GM12878 (cell line): ENCODE measurements around the gene ME2. TPM values are rescaled to one million over a fixed set of nuclear protein-coding genes. Genes with fewer than 3 reads are reported as not detected.

ENCODE experiments used
- ATAC-seq: fragments of 200-7000 bp; cut with Tn5 transposase; 3 replicates; pipeline ENCODE4 v1.9.1; 2020; ENCODE audit warnings: mild to moderate bottlenecking, moderate library complexity
- BruUV-seq: library from RNA; stranded (reverse); fragments of 400-500 nt; replicated peaks from 2 replicates; lab custom pipeline; 2021; lab: Mats Ljungman, UMichigan
- CTCF ChIA-PET: fragments of 300-600 bp; sonication (Branson Sonifier 250); formaldehyde crosslinking; extraction: SDS; loops from one replicate; lab custom pipeline; 2021; ENCODE audit warnings: inconsistent platforms; lab: Yijun Ruan, JAX
- POLR2A ChIA-PET: fragments of 350-600 bp; formaldehyde crosslinking; extraction: SDS; loops from one replicate; lab custom pipeline; 2021; ENCODE audit warnings: inconsistent platforms; lab: Charles Lee
- RAD21 ChIA-PET: fragments of 300-600 bp; sonication (Branson Sonifier 250); formaldehyde crosslinking; loops from one replicate; lab custom pipeline; 2023; ENCODE audit warnings: antibody characterized with exemption; ENCODE audit not compliant: unreplicated experiment; lab: Charles Lee
- SMC1A ChIA-PET: fragments of 300-600 bp; sonication (Branson Sonifier 250); formaldehyde crosslinking; loops from one replicate; lab custom pipeline; 2023; ENCODE audit not compliant: unreplicated experiment, uncharacterized antibody; lab: Charles Lee
- DNase-seq: peaks from one replicate; pipeline ENCODE4 v3.0.0-alpha.2; 2011; ENCODE audit warnings: low read depth, low spot score
- FAIRE-seq: peaks from 3 replicates; lab custom pipeline; 2011; peaks lifted over from hg19 to GRCh38; lab: Jason Lieb, UNC
- H2AFZ ChIP-seq: 2 replicates; pipeline ENCODE4 v1.6.0; 2011; ENCODE audit warnings: low read depth, low read length, control low read depth; ENCODE audit not compliant: control insufficient read depth
- H3K27ac ChIP-seq: 2 replicates; pipeline ENCODE4 v1.5.1; 2011; ENCODE audit warnings: control low read depth; ENCODE audit not compliant: control insufficient read depth, insufficient read depth
- H3K27me3 ChIP-seq, 2 experiments: replicated peaks in 1 of 2; 2 replicates each; pipeline versions ENCODE4 v1.6.0 to v1.6.1; 2011; ENCODE audit warnings: low read length in 1 of 2; ENCODE audit not compliant: control insufficient read depth in 2 of 2, insufficient read depth in 2 of 2
- H3K36me3 ChIP-seq, 2 experiments: 2 replicates each; pipeline ENCODE4 v1.5.1; 2011; ENCODE audit warnings: low read length in 1 of 2; ENCODE audit not compliant: control insufficient read depth in 2 of 2, insufficient read depth in 2 of 2
- H3K4me1 ChIP-seq: 2 replicates; pipeline ENCODE4 v1.6.1; 2011; ENCODE audit warnings: mild to moderate bottlenecking, low read length, moderate library complexity, mixed read lengths; ENCODE audit not compliant: control insufficient read depth, insufficient read depth
- H3K4me2 ChIP-seq: 2 replicates; pipeline ENCODE4 v1.6.0; 2011; ENCODE audit warnings: control low read depth; ENCODE audit not compliant: control insufficient read depth, insufficient read depth
- H3K4me3 ChIP-seq: fragments of 200-600 bp; sonication (generic); 2 replicates; pipeline ENCODE4 v1.5.1; 2016
- H3K79me2 ChIP-seq: 2 replicates; pipeline ENCODE4 v1.6.0; 2011; ENCODE audit warnings: low read length; ENCODE audit not compliant: control insufficient read depth, insufficient read depth
- H3K9ac ChIP-seq: 2 replicates; pipeline ENCODE4 v1.8.0; 2011; ENCODE audit warnings: low read length, control low read depth, mixed read lengths; ENCODE audit not compliant: control insufficient read depth, insufficient read depth
- H3K9me3 ChIP-seq: replicated peaks from 3 replicates; pipeline ENCODE4 v1.5.1; 2011; ENCODE audit warnings: mild to moderate bottlenecking, low read length; ENCODE audit not compliant: control insufficient read depth, insufficient read depth
- H4K20me1 ChIP-seq: 2 replicates; pipeline ENCODE4 v1.6.0; 2011; ENCODE audit not compliant: control insufficient read depth, insufficient read depth
- IKZF2 ChIP-seq, 2 experiments: fragments of 450-650 bp; IDR thresholded peaks; 2 replicates each; pipeline ENCODE4 v1.6.1; 2017; ENCODE audit warnings: mild to moderate bottlenecking in 2 of 2, moderate library complexity in 2 of 2
- KAT2A ChIP-seq: conservative IDR thresholded peaks from 2 replicates; pipeline ENCODE4 v1.6.1; 2011; ENCODE audit warnings: low read depth, low read length; ENCODE audit not compliant: control insufficient read depth
- MEF2B ChIP-seq: fragments of 450-650 bp; IDR thresholded peaks from 2 replicates; pipeline ENCODE4 v1.6.1; 2018; ENCODE audit warnings: mild to moderate bottlenecking, moderate library complexity; ENCODE audit not compliant: partially characterized antibody, poor library complexity, severe bottlenecking
- NFXL1 ChIP-seq: fragments of 450-650 bp; IDR thresholded peaks from 2 replicates; pipeline ENCODE4 v1.6.1; 2017; ENCODE audit warnings: antibody characterized with exemption, mild to moderate bottlenecking, borderline replicate concordance
- PML ChIP-seq: IDR thresholded peaks from 2 replicates; pipeline ENCODE4 v1.6.1; 2012; ENCODE audit warnings: low read length, inconsistent platforms
- RAD21 ChIP-seq: IDR thresholded peaks from 2 replicates; pipeline ENCODE4 v1.6.1; 2011; ENCODE audit warnings: mild to moderate bottlenecking, low read depth, low read length, moderate library complexity; ENCODE audit not compliant: insufficient read depth
- TAF1 ChIP-seq: IDR thresholded peaks from 2 replicates; pipeline ENCODE4 v1.6.1; 2011; ENCODE audit warnings: mild to moderate bottlenecking, low read depth, low read length, borderline replicate concordance
- WRNIP1 ChIP-seq: IDR thresholded peaks from 2 replicates; pipeline ENCODE4 v1.6.1; 2011; ENCODE audit warnings: low read depth, low read length, improper control_type of control experiment, borderline replicate concordance
- ZBTB11 ChIP-seq: fragments of 450-650 bp; formaldehyde crosslinking; IDR thresholded peaks from 2 replicates; pipeline ENCODE4 v1.5.0; 2022; ENCODE audit warnings: mild to moderate bottlenecking, missing genetic modification characterization
- ZNF24 ChIP-seq: fragments of 450-650 bp; IDR thresholded peaks from 2 replicates; pipeline ENCODE4 v1.6.1; 2017; ENCODE audit warnings: antibody characterized with exemption, mild to moderate bottlenecking
- ZNF622 ChIP-seq: fragments of 450-650 bp; IDR thresholded peaks from 2 replicates; pipeline ENCODE4 v1.6.1; 2017; ENCODE audit warnings: mild to moderate bottlenecking, inconsistent platforms
- WGBS: methylation state at CpG from one replicate; pipeline ENCODE4 v1.1.6; 2016; ENCODE audit warnings: low lambda C conversion rate; ENCODE audit not compliant: insufficient replicate concordance, insufficient coverage; ENCODE audit errors: missing lambda C conversion rate; 5-methylcytosine and 5-hydroxymethylcytosine counted together
- in situ Hi-C: fragments of 300-500 bp; cut with MboI; formaldehyde crosslinking; loops from 9 replicates; pipeline ENCODE4 v1.14.3; 2018; ENCODE audit warnings: mixed read lengths
- intact Hi-C: fragments of 100-400 bp; cut with micrococcal nuclease; formaldehyde crosslinking; loops from one replicate; pipeline ENCODE4 v1.14.2; 2022; ENCODE audit not compliant: unreplicated experiment
- polyA plus RNA-seq, 11 experiments: library from polyadenylated mRNA; depleted of rRNA in 4 of 11; unstranded in 6 of 11; stranded (reverse) in 5 of 11; fragments of >200 nt; fragmentation: Nextera tagmentation in 4 of 11; fragmentation: Illumina TruSeq in 1 of 11; extraction: Ambion mirVana in 4 of 11; extraction: Trizol in 1 of 11; gene quantifications; 1 replicate in 1 of 11; 2 replicates in 10 of 11; pipeline versions ENCODE4 v1.2.1 to v1.2.3, GENCODE V29; 2011 to 2016; ENCODE audit warnings: inconsistent platforms in 2 of 11, missing spikeins in 2 of 11, low read depth in 1 of 11
- total RNA-seq, 4 experiments: library from RNA; depleted of rRNA in 3 of 4; stranded (reverse); fragments of >200 nt in 3 of 4; fragmentation: Illumina TruSeq in 1 of 4; extraction: Trizol in 1 of 4; gene quantifications; 2 replicates each; pipeline versions ENCODE4 v1.2.1 to v1.2.3, GENCODE V29; 2013 to 2021

ME2 gene
- total and polyA plus RNA-seq, 10 of the 15 experiments (the other 5 are each of a cell fraction or from before 2014, with no cell fraction given), result 41.3 to 155 (median 133) TPM

GRCh38 chr18:50981381-50981780 is 102.5 kb downstream of the ME2 start:
- ATAC-seq, result no peak
- no peak for DNase-seq
- 42% methylated on average over 1 of the region's 1 CpG for WGBS
- Histone ChIP-seq H3K9ac (no peak overlapping the region), H3K4me3 (no peak overlapping the region), H3K27ac (no peak overlapping the region)
- BruUV-seq, result no TSS peak
- TF ChIP-seq KAT2A (no peak), ZBTB11 (CRISPR knock-in tag) (no peak), ZNF24 (no peak), MEF2B (no peak), WRNIP1 (no peak), RAD21 (no peak), PML (no peak), ZNF622 (no peak), NFXL1 (no peak), IKZF2 (IDR thresholded peaks at IDR 0.05) (no peak), TAF1 (no peak)
- TF ChIP-seq, all 136 proteins: peak for 0
- intact Hi-C loops, result no loop called here
- CTCF ChIA-PET, result interaction anchor here (1.5 kb wide), 1 partner anchor 15 kb away, joined by 3 read pairs; no protein-coding TSS in a partner anchor
- Histone ChIP-seq H3K36me3 (peaks cover 0 to 5% of the 10 kb centered on the region in 2 experiments; a peak in 2 of 4 replicates), H3K27me3 (no peaks in the 10 kb centered on the region), H3K4me1 (no peaks in the 10 kb centered on the region), H3K79me2 (no peaks in the 10 kb centered on the region), H2AFZ (no peak overlapping the region), H3K9me3 (peaks cover 10% of the 10 kb centered on the region; the same call in 2 of the 3 replicates), H3K4me2 (no peak overlapping the region), H4K20me1 (0 out of 2 replicates have a peak, but pooled peaks cover 2% of the 10 kb centered on the region)
- no peak for FAIRE-seq
- in situ Hi-C loops, result no loop called here
- POLR2A ChIA-PET, result no interaction called here
- SMC1A ChIA-PET, result interaction anchor here (0.6 kb wide), 1 partner anchor 19 kb away, joined by 3 read pairs; no protein-coding TSS in a partner anchor
- RAD21 ChIA-PET, result no interaction called here
